T-cell (primary cell): ENCODE measurements around the gene RAD23A. TPM values are rescaled to one million over a fixed set of nuclear protein-coding genes. Genes with fewer than 3 reads are reported as not detected.

ENCODE experiments used
- ATAC-seq, 4 experiments: fragments of 200-7000 bp in 3 of 4; fragments of 150-1000 bp in 1 of 4; cut with Tn5 transposase; replicated peaks in 1 of 4; 1 replicate in 3 of 4; 2 replicates in 1 of 4; pipeline ENCODE4 v1.10.0; 2021; ENCODE audit warnings: moderate library complexity in 3 of 4, mild to moderate bottlenecking in 2 of 4, moderate number of reproducible peaks in 1 of 4
- CTCF ChIA-PET, 2 donors: fragments of 300-600 bp; sonication (Branson Sonifier 250); formaldehyde crosslinking; loops; one replicate each; lab custom pipeline; 2022; ENCODE audit warnings: antibody characterized with exemption in 2 of 2; lab: Charles Lee
- POLR2A ChIA-PET, 2 donors: fragments of 300-600 bp; sonication (Branson Sonifier 250); formaldehyde crosslinking; loops; one replicate each; lab custom pipeline; 2022; ENCODE audit warnings: antibody characterized with exemption in 2 of 2; lab: Charles Lee
- DNase-seq, 35 experiments: peaks; one replicate each; pipeline versions ENCODE4 v3.0.0 to v3.0.0-alpha.2; 2013 to 2023
- H3K27ac ChIP-seq: one replicate; pipeline ENCODE4 v1.5.1; 2013; ENCODE audit warnings: low read length
- H3K27me3 ChIP-seq, 2 experiments: replicated peaks in 1 of 2; 1 replicate in 1 of 2; 2 replicates in 1 of 2; pipeline versions ENCODE4 v1.6.1 to v1.7.0; 2013; ENCODE audit warnings: low read length in 1 of 2, mixed read lengths in 1 of 2; ENCODE audit not compliant: control insufficient read depth in 2 of 2, insufficient read depth in 2 of 2; ENCODE audit errors: extremely low read depth in 1 of 2
- H3K36me3 ChIP-seq, 2 donors: 1 replicate in 1 of 2; 2 replicates in 1 of 2; pipeline versions ENCODE4 v1.6.1 to v1.7.0; 2013; ENCODE audit warnings: low read length in 1 of 2; ENCODE audit not compliant: control insufficient read depth in 2 of 2, insufficient read depth in 1 of 2; ENCODE audit errors: extremely low read depth in 1 of 2
- H3K4me1 ChIP-seq, 2 experiments: 1 replicate in 1 of 2; 2 replicates in 1 of 2; pipeline versions ENCODE4 v1.6.1 to v1.7.0; 2013; ENCODE audit warnings: low read length in 2 of 2, mixed read lengths in 1 of 2; ENCODE audit not compliant: insufficient read depth in 2 of 2, control insufficient read depth in 1 of 2; ENCODE audit errors: extremely low read depth in 1 of 2
- H3K4me3 ChIP-seq, 2 donors: 1 replicate in 1 of 2; 2 replicates in 1 of 2; pipeline versions ENCODE4 v1.5.1 to v1.7.0; 2013; ENCODE audit warnings: mild to moderate bottlenecking in 2 of 2, low read length in 1 of 2, moderate library complexity in 1 of 2; ENCODE audit not compliant: control insufficient read depth in 1 of 2; ENCODE audit errors: extremely low read depth in 1 of 2
- H3K9me3 ChIP-seq: 2 replicates; pipeline ENCODE4 v1.7.0; 2013
- H3K27ac Mint-ChIP-seq, 2 donors: one replicate each; pipeline ENCODE4 v1.8.0; 2020 to 2021; ENCODE audit warnings: mild to moderate bottlenecking in 2 of 2, mixed read lengths in 2 of 2
- H3K27me3 Mint-ChIP-seq, 2 donors: one replicate each; pipeline ENCODE4 v1.8.0; 2021 to 2022; ENCODE audit warnings: mixed read lengths in 2 of 2
- H3K36me3 Mint-ChIP-seq: one replicate; pipeline ENCODE4 v1.8.0; 2021; ENCODE audit warnings: mixed read lengths
- H3K4me1 Mint-ChIP-seq, 3 donors: one replicate each; pipeline ENCODE4 v1.8.0; 2020 to 2022; ENCODE audit warnings: mixed read lengths in 3 of 3, mild to moderate bottlenecking in 1 of 3
- H3K4me3 Mint-ChIP-seq, 3 donors: one replicate each; pipeline ENCODE4 v1.8.0; 2020 to 2022; ENCODE audit warnings: mild to moderate bottlenecking in 3 of 3, mixed read lengths in 3 of 3, moderate library complexity in 3 of 3
- H3K9me3 Mint-ChIP-seq, 3 donors: one replicate each; pipeline ENCODE4 v1.8.0; 2020 to 2022; ENCODE audit warnings: mixed read lengths in 3 of 3
- WGBS: methylation state at CpG from one replicate; pipeline ENCODE4 v1.1.5; 2013; ENCODE audit warnings: missing lambda C conversion rate; ENCODE audit not compliant: insufficient coverage; 5-methylcytosine and 5-hydroxymethylcytosine counted together
- total RNA-seq, 35 experiments: library from RNA in 6 of 35; stranded (reverse) in 6 of 35; fragments of 120-200 nt in 1 of 35; gene quantifications; one replicate each; pipeline versions ENCODE4 v1.2.1 to v1.2.4 and lab custom pipeline; 2013 to 2026

RAD23A gene
- total RNA-seq (100 to 1,000 TPM in 3 of 5 donors, 10 to 100 TPM in 2; 82.0 to 116 (median 104) TPM), total RNA-seq (lab: John Stamatoyannopoulos, UW) (65.6 to 230 (median 92.5) reads per million in 29 experiments)
- 67.2 TPM for total RNA-seq (2013)

DNA sequence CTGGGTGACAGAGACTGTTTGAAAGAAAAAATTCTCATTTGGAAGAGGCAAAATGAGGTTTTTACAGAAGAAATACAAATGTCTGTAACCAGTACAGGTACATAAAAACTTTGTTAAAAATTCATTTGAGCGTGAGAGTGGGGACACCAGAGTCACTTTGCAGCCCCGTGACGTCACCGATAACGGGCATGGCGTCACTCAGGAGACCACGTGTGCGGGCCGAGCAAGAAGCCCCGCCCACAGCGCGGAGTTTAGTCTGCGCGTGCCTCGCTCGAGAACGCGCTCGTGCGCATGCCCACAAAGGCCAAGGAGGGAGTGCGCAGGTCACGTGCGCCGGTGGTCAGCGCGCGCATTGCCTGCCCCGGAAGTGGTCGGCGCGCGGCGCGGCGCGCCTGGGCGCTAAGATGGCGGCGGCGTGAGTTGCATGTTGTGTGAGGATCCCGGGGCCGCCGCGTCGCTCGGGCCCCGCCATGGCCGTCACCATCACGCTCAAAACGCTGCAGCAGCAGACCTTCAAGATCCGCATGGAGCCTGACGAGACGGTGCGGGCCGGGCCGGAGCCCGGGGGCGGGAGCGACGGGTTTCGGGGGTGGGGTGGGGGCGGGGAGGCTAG, at the start of gene RAD23A:
Gene RAD23A (plus strand): TSS at position 384 of the 613 bp plus-strand sequence. CDS start 87 bp downstream, at position 471.
- peaks cover 14 to 72% of the 10 kb centered on the region in 2 donors for H3K36me3 ChIP-seq
- peak within 1 kb of the TSS; percentile 89 for H3K27ac ChIP-seq
- H3K36me3 Mint-ChIP-seq, result peaks cover 39% of the 10 kb centered on the region
- CTCF ChIA-PET, result no interaction called here
- ATAC-seq (peak; percentile 80 to 86 (median 84)), DNase-seq (peak; percentile 95 to 100 (median 97))
- peaks cover 5 to 61% of the 10 kb centered on the region in 2 experiments for H3K4me1 ChIP-seq
- H3K4me3 Mint-ChIP-seq, result peak within 1 kb of the TSS; percentile 86 to 93 (median 88)
- no peaks in the 10 kb centered on the region for H3K9me3 ChIP-seq
- no peaks in the 10 kb centered on the region for H3K27me3 ChIP-seq
- no peaks in the 10 kb centered on the region for H3K9me3 Mint-ChIP-seq
- H3K27ac Mint-ChIP-seq, result peak within 1 kb of the TSS; percentile 91 to 92
- H3K4me1 Mint-ChIP-seq, result peaks cover 42 to 54% (median 52%) of the 10 kb centered on the region in 3 donors
- H3K4me3 ChIP-seq, result peak within 1 kb of the TSS; percentile 60 to 75
- H3K27me3 Mint-ChIP-seq, result no peaks in the 10 kb centered on the region
- under 1% methylated on average over 60 of the region's 62 CpGs for WGBS
- POLR2A ChIA-PET, result interaction anchor here in 1 of 2 donors (0.5 kb wide), 1 partner anchor 22 kb away, joined by 3 read pairs; no protein-coding TSS in a partner anchor

DNA sequence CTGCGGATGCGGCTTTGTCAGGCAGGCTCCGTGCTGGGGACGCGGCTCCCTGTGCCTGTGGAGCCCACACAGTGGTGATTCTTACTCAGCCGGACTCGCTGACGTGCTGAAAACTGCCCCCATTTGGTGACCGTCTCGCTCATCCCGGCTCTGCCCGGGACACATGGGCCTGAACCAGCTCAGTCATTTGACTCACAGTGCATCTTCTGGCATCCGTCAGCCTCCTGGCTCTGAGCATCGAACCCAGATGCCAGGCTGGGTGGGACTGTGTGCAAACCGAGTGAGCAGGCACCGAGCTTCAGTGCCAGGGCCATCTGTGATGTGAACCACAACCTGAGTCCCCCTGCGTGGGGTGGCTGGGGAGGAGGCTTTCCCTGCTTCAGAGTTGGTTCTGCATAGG, 49.2 kb upstream of the RAD23A start:
- peaks cover 19 to 56% of the 10 kb centered on the region in 2 donors for H3K36me3 ChIP-seq
- Mint-ChIP-seq H3K4me3 (no peak overlapping the region), H3K36me3 (peaks cover 34% of the 10 kb centered on the region)

DNA sequence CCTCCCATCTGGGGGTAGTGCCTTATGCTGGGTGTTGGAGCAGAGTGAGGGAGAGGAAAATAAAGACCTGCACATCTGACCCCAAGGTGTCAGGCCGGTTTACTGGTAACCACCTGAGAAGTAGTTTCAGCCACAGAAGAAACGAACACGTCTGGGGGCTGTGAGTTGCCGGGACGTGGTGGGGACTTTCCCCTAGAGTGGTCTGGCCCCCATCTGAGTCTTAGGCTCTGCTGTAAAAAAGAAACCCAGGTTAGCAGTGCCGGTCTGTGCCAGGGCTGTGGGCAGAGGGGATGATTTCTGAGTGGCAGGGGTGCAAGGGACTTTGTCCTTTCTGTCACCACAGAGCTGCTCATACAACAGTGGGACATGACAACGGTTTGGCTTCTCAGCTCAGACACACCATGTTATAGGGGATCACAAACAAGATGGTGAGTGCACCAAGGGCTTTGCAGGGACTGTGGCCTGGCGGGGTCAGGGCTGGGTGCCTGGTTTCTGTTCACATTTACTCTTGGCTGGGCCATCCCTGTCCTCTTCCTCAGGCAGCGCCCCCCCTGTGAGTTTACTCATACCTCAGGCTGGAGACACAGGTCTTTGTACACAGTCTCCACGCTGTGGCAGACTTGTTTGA, 45.7 kb upstream of the RAD23A start:
- no peaks in the 10 kb centered on the region for H3K27me3 ChIP-seq
- H3K4me1 ChIP-seq, result no peaks in the 10 kb centered on the region
- peaks cover 16 to 42% of the 10 kb centered on the region in 2 donors for H3K36me3 ChIP-seq
- no peak overlapping the region for H3K27ac Mint-ChIP-seq
- H3K27me3 Mint-ChIP-seq, result no peaks in the 10 kb centered on the region
- no peak for DNase-seq
- H3K4me3 ChIP-seq, result no peak overlapping the region
- H3K9me3 Mint-ChIP-seq, result no peaks in the 10 kb centered on the region
- no peaks in the 10 kb centered on the region for H3K9me3 ChIP-seq
- H3K36me3 Mint-ChIP-seq, result peaks cover 16% of the 10 kb centered on the region
- H3K27ac ChIP-seq, result no peak overlapping the region
- CTCF ChIA-PET, result no interaction called here
- no peak overlapping the region for H3K4me3 Mint-ChIP-seq
- no peak for ATAC-seq
- H3K4me1 Mint-ChIP-seq, result no peaks in the 10 kb centered on the region
- 29% methylated on average over 7 of the region's 10 CpGs for WGBS
- POLR2A ChIA-PET, result interaction anchor here (0.5 to 0.6 kb wide), 2 partner anchors 28 to 53 kb away, joined by 5 read pairs; no protein-coding TSS in a partner anchor

More for the DNA sequence above, 49.2 kb upstream of the RAD23A start:
- Histone ChIP-seq H3K4me1 (peaks cover 6 to 9% of the 10 kb centered on the region in 2 experiments), H3K27ac (no peak overlapping the region), H3K27me3 (no peaks in the 10 kb centered on the region), H3K9me3 (no peaks in the 10 kb centered on the region), H3K4me3 (no peak overlapping the region)
- ChIA-PET POLR2A (no interaction called here), CTCF (no interaction called here)
- ATAC-seq, result no peak
- Mint-ChIP-seq H3K27ac (no peak overlapping the region), H3K9me3 (no peaks in the 10 kb centered on the region), H3K4me1 (peaks cover 9 to 12% (median 10%) of the 10 kb centered on the region in 3 donors), H3K27me3 (no peaks in the 10 kb centered on the region)
- DNase-seq, result no peak
- 95% methylated on average over 16 of the region's 17 CpGs for WGBS

DNA sequence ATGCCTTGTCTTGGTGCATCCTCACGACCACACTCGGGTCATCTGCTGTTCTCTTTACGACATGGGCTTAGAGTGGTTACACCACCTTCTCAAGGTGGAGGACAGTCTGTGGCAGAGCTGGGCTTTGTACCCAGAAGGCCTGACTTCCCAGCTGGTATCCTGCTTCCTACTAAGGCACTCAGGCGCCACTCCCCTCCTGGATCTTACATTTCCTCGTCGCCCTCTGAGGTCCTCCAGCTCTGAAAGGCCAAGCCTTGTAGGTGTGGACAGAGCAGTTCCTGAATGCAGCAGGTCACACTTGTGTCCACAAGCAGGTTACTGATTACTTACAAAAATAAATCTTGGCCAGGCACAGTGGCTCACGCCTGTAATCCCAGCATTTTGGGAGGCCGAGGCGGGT, 38.5 kb upstream of the RAD23A start:
- Mint-ChIP-seq H3K36me3 (no peaks in the 10 kb centered on the region), H3K4me1 (peaks cover 0 to 1% (median 0%) of the 10 kb centered on the region in 3 donors), H3K27ac (no peak overlapping the region), H3K9me3 (no peaks in the 10 kb centered on the region), H3K27me3 (no peaks in the 10 kb centered on the region), H3K4me3 (no peak overlapping the region)
- no peaks in the 10 kb centered on the region for H3K4me1 ChIP-seq
- H3K9me3 ChIP-seq, result no peaks in the 10 kb centered on the region
- DNase-seq (no peak), ATAC-seq (no peak)
- ChIA-PET POLR2A (no interaction called here), CTCF (no interaction called here)
- 94% methylated on average over 6 of the region's 9 CpGs for WGBS
- H3K27ac ChIP-seq, result no peak overlapping the region
- H3K36me3 ChIP-seq, result no peaks in the 10 kb centered on the region
- no peaks in the 10 kb centered on the region for H3K27me3 ChIP-seq
- H3K4me3 ChIP-seq, result no peak overlapping the region

DNA sequence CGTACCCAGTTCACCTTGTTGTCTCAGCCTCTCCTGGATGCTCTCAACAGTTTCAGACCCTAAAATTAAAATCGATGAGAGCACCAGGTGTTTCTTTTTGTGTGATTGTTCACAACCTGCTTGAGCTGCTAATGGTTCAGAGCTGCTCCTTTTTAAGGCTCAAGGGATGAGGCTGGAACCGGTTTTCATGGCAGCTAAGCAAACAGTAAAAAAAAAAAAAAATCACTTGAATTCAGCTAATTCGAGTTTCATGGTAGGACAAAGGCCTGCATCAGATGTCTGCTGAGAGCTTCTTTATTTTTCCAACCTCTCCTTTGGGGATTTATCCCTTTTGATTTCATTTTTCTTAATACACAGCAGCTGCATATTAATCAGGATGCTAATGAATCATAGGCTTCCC, 33.1 kb upstream of the RAD23A start:
- Histone ChIP-seq H3K36me3 (no peaks in the 10 kb centered on the region), H3K27ac (no peak overlapping the region), H3K27me3 (no peaks in the 10 kb centered on the region), H3K4me3 (no peak overlapping the region), H3K9me3 (no peaks in the 10 kb centered on the region), H3K4me1 (peaks cover 8 to 27% of the 10 kb centered on the region in 2 experiments)
- ChIA-PET CTCF (interaction anchor here in 1 of 2 donors (0.7 kb wide), 1 partner anchor 21 kb away, joined by 4 read pairs; the partner anchor contains the start of gene GCDH), POLR2A (interaction anchor here in 1 of 2 donors (0.7 kb wide), 1 partner anchor 28 kb away, joined by 3 read pairs; no protein-coding TSS in a partner anchor)
- 100% methylated on average over 3 of the region's 4 CpGs for WGBS
- ATAC-seq, result no peak
- H3K9me3 Mint-ChIP-seq, result no peaks in the 10 kb centered on the region
- H3K27ac Mint-ChIP-seq, result peak overlapping the region; percentile 34 to 69
- no peak for DNase-seq
- no peaks in the 10 kb centered on the region for H3K27me3 Mint-ChIP-seq
- H3K4me3 Mint-ChIP-seq, result no peak overlapping the region
- peaks cover 20 to 32% (median 25%) of the 10 kb centered on the region in 3 donors for H3K4me1 Mint-ChIP-seq
- no peaks in the 10 kb centered on the region for H3K36me3 Mint-ChIP-seq

DNA sequence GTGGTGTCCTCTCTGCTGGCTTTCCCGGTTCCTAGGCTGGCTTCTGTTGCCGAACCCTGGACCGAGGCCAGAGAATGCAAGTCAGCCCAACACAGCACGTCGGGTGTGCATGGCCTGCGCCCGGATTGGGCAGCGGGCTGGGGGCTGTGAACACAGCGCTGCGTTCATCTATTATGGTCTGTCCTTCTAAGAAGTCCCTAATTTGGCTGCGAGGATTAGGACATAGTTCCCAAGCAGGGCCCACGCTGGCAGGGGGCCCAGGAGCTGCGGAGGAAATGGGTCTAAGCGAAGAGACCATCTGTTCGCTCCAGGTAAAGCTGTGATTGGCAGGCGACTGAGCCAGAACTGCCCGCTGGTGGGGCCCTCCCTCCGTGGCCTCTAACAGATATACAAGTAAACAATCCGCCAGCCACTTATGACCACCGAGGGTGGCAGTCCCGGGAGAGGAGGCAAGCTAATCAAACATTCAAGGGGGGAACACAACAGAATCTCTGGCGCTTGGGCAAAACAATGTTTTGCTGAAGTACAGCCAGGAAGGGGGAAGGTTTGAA, 32.6 kb upstream of the RAD23A start:
- Histone ChIP-seq H3K4me3 (no peak overlapping the region), H3K36me3 (no peaks in the 10 kb centered on the region), H3K4me1 (peaks cover 8 to 28% of the 10 kb centered on the region in 2 experiments), H3K9me3 (no peaks in the 10 kb centered on the region), H3K27ac (peak overlapping the region; percentile 72), H3K27me3 (peaks cover 0 to 2% of the 10 kb centered on the region in 2 experiments)
- Mint-ChIP-seq H3K4me1 (peaks cover 20 to 32% (median 25%) of the 10 kb centered on the region in 3 donors), H3K9me3 (no peaks in the 10 kb centered on the region), H3K36me3 (no peaks in the 10 kb centered on the region), H3K27me3 (no peaks in the 10 kb centered on the region), H3K27ac (peak overlapping the region; percentile 97), H3K4me3 (peak overlapping the region in 1 of 3 donors; percentile 80)
- DNase-seq, result no peak
- WGBS, result 87% methylated on average over 21 of the region's 22 CpGs
- ATAC-seq, result no peak
- CTCF ChIA-PET, result interaction anchor here (0.5 to 1.4 kb wide), 5 partner anchors 21 to 236 kb away, joined by 3 to 4 read pairs (median 3); partner anchors contain the start of gene GCDH (in 1 of the 2)
- POLR2A ChIA-PET, result interaction anchor here (0.7 to 0.8 kb wide), 3 partner anchors 28 to 187 kb away, joined by 3 to 4 read pairs (median 3); no protein-coding TSS in a partner anchor
